GM12878 (cell line): ENCODE measurements around the gene MYCBP2. TPM values are rescaled to one million over a fixed set of nuclear protein-coding genes. Genes with fewer than 3 reads are reported as not detected.

Experiments
- ATAC-seq: fragments of 200-7000 bp; cut with Tn5 transposase; 3 replicates; pipeline ENCODE4 v1.9.1; 2020; ENCODE audit warnings: mild to moderate bottlenecking, moderate library complexity
- BruUV-seq: library from RNA; stranded (reverse); fragments of 400-500 nt; replicated peaks from 2 replicates; lab custom pipeline; 2021; lab: Mats Ljungman, UMichigan
- CTCF ChIA-PET: fragments of 300-600 bp; sonication (Branson Sonifier 250); formaldehyde crosslinking; extraction: SDS; loops from one replicate; lab custom pipeline; 2021; ENCODE audit warnings: inconsistent platforms; lab: Yijun Ruan, JAX
- POLR2A ChIA-PET: fragments of 350-600 bp; formaldehyde crosslinking; extraction: SDS; loops from one replicate; lab custom pipeline; 2021; ENCODE audit warnings: inconsistent platforms; lab: Charles Lee
- RAD21 ChIA-PET: fragments of 300-600 bp; sonication (Branson Sonifier 250); formaldehyde crosslinking; loops from one replicate; lab custom pipeline; 2023; ENCODE audit warnings: antibody characterized with exemption; ENCODE audit not compliant: unreplicated experiment; lab: Charles Lee
- SMC1A ChIA-PET: fragments of 300-600 bp; sonication (Branson Sonifier 250); formaldehyde crosslinking; loops from one replicate; lab custom pipeline; 2023; ENCODE audit not compliant: unreplicated experiment, uncharacterized antibody; lab: Charles Lee
- DNase-seq: peaks from one replicate; pipeline ENCODE4 v3.0.0-alpha.2; 2011; ENCODE audit warnings: low read depth, low spot score
- FAIRE-seq: peaks from 3 replicates; lab custom pipeline; 2011; peaks lifted over from hg19 to GRCh38; lab: Jason Lieb, UNC
- H2AFZ ChIP-seq: 2 replicates; pipeline ENCODE4 v1.6.0; 2011; ENCODE audit warnings: low read depth, low read length, control low read depth; ENCODE audit not compliant: control insufficient read depth
- H3K27ac ChIP-seq: 2 replicates; pipeline ENCODE4 v1.5.1; 2011; ENCODE audit warnings: control low read depth; ENCODE audit not compliant: control insufficient read depth, insufficient read depth
- H3K27me3 ChIP-seq, 2 experiments: replicated peaks in 1 of 2; 2 replicates each; pipeline versions ENCODE4 v1.6.0 to v1.6.1; 2011; ENCODE audit warnings: low read length in 1 of 2; ENCODE audit not compliant: control insufficient read depth in 2 of 2, insufficient read depth in 2 of 2
- H3K36me3 ChIP-seq, 2 experiments: 2 replicates each; pipeline ENCODE4 v1.5.1; 2011; ENCODE audit warnings: low read length in 1 of 2; ENCODE audit not compliant: control insufficient read depth in 2 of 2, insufficient read depth in 2 of 2
- H3K4me1 ChIP-seq: 2 replicates; pipeline ENCODE4 v1.6.1; 2011; ENCODE audit warnings: mild to moderate bottlenecking, low read length, moderate library complexity, mixed read lengths; ENCODE audit not compliant: control insufficient read depth, insufficient read depth
- H3K4me2 ChIP-seq: 2 replicates; pipeline ENCODE4 v1.6.0; 2011; ENCODE audit warnings: control low read depth; ENCODE audit not compliant: control insufficient read depth, insufficient read depth
- H3K4me3 ChIP-seq: fragments of 200-600 bp; sonication (generic); 2 replicates; pipeline ENCODE4 v1.5.1; 2016
- H3K79me2 ChIP-seq: 2 replicates; pipeline ENCODE4 v1.6.0; 2011; ENCODE audit warnings: low read length; ENCODE audit not compliant: control insufficient read depth, insufficient read depth
- H3K9ac ChIP-seq: 2 replicates; pipeline ENCODE4 v1.8.0; 2011; ENCODE audit warnings: low read length, control low read depth, mixed read lengths; ENCODE audit not compliant: control insufficient read depth, insufficient read depth
- H3K9me3 ChIP-seq: replicated peaks from 3 replicates; pipeline ENCODE4 v1.5.1; 2011; ENCODE audit warnings: mild to moderate bottlenecking, low read length; ENCODE audit not compliant: control insufficient read depth, insufficient read depth
- H4K20me1 ChIP-seq: 2 replicates; pipeline ENCODE4 v1.6.0; 2011; ENCODE audit not compliant: control insufficient read depth, insufficient read depth
- ATF2 ChIP-seq: IDR thresholded peaks from 2 replicates; pipeline ENCODE4 v1.6.1; 2012; ENCODE audit warnings: low read length, inconsistent platforms
- BCL11A ChIP-seq: IDR thresholded peaks from 2 replicates; pipeline ENCODE4 v1.6.1; 2011; ENCODE audit warnings: low read depth, low read length
- JUNB ChIP-seq: IDR thresholded peaks from 2 replicates; pipeline ENCODE4 v1.6.1; 2016; ENCODE audit warnings: antibody characterized with exemption, mild to moderate bottlenecking
- MTA2 ChIP-seq: fragments of 450-650 bp; IDR thresholded peaks from 2 replicates; pipeline ENCODE4 v1.6.1; 2016; ENCODE audit warnings: low read depth, mild to moderate bottlenecking, moderate library complexity
- NR2F1 ChIP-seq: fragments of 450-650 bp; conservative IDR thresholded peaks from 2 replicates; pipeline ENCODE4 v1.6.1; 2017; ENCODE audit warnings: mild to moderate bottlenecking
- SIX5 ChIP-seq: IDR thresholded peaks from 2 replicates; pipeline ENCODE4 v1.6.1; 2011; ENCODE audit warnings: mild to moderate bottlenecking, low read depth, low read length, moderate library complexity; ENCODE audit not compliant: severe bottlenecking
- SPI1 ChIP-seq: IDR thresholded peaks from 2 replicates; pipeline ENCODE4 v1.6.1; 2011; ENCODE audit warnings: low read depth, mild to moderate bottlenecking, low read length, moderate library complexity, borderline replicate concordance; ENCODE audit not compliant: insufficient read depth
- WGBS: methylation state at CpG from one replicate; pipeline ENCODE4 v1.1.6; 2016; ENCODE audit warnings: low lambda C conversion rate; ENCODE audit not compliant: insufficient replicate concordance, insufficient coverage; ENCODE audit errors: missing lambda C conversion rate; 5-methylcytosine and 5-hydroxymethylcytosine counted together
- in situ Hi-C: fragments of 300-500 bp; cut with MboI; formaldehyde crosslinking; loops from 9 replicates; pipeline ENCODE4 v1.14.3; 2018; ENCODE audit warnings: mixed read lengths
- intact Hi-C: fragments of 100-400 bp; cut with micrococcal nuclease; formaldehyde crosslinking; loops from one replicate; pipeline ENCODE4 v1.14.2; 2022; ENCODE audit not compliant: unreplicated experiment
- polyA plus RNA-seq, 11 experiments: library from polyadenylated mRNA; depleted of rRNA in 4 of 11; unstranded in 6 of 11; stranded (reverse) in 5 of 11; fragments of >200 nt; fragmentation: Nextera tagmentation in 4 of 11; fragmentation: Illumina TruSeq in 1 of 11; extraction: Ambion mirVana in 4 of 11; extraction: Trizol in 1 of 11; gene quantifications; 1 replicate in 1 of 11; 2 replicates in 10 of 11; pipeline versions ENCODE4 v1.2.1 to v1.2.3, GENCODE V29; 2011 to 2016; ENCODE audit warnings: inconsistent platforms in 2 of 11, missing spikeins in 2 of 11, low read depth in 1 of 11
- total RNA-seq, 4 experiments: library from RNA; depleted of rRNA in 3 of 4; stranded (reverse); fragments of >200 nt in 3 of 4; fragmentation: Illumina TruSeq in 1 of 4; extraction: Trizol in 1 of 4; gene quantifications; 2 replicates each; pipeline versions ENCODE4 v1.2.1 to v1.2.3, GENCODE V29; 2013 to 2021

Gene MYCBP2
- total and polyA plus RNA-seq, 10 of the 15 experiments (the other 5 are each of a cell fraction or from before 2014, with no cell fraction given): 51.9 to 152 (median 98.2) TPM

GRCh38 chr13:77014906-77015685 is 311.8 kb downstream of the MYCBP2 start:
- no peaks in the 10 kb centered on the region for H3K9me3 ChIP-seq
- no peaks in the 10 kb centered on the region for H3K27me3 ChIP-seq
- peak; percentile 68 for ATAC-seq
- H3K4me2 ChIP-seq: no peak overlapping the region
- TF ChIP-seq MTA2 (peak; percentile 83), BCL11A (0 out of 2 replicates have a peak, but pooled peaks have one; percentile 51), JUNB (peak; percentile 61), SPI1 (peak; percentile 41; the same call in 1 of the 2 replicates), SIX5 (no peak), ATF2 (0 out of 2 replicates have a peak, but pooled peaks have one; percentile 33), NR2F1 (no peak)
- no TSS peak for BruUV-seq
- peaks cover 13% of the 10 kb centered on the region for H3K79me2 ChIP-seq
- H3K4me1 ChIP-seq: peaks cover 3% of the 10 kb centered on the region; the same call in 1 of the 2 replicates
- DNase-seq: no peak
- no peak overlapping the region for H2AFZ ChIP-seq
- no peak overlapping the region for H3K4me3 ChIP-seq
- 96% methylated on average over 2 of the region's 2 CpGs for WGBS
- H3K27ac ChIP-seq: no peak overlapping the region
- ChIA-PET CTCF (interaction anchor here (0.6 to 1.9 kb wide), 5 partner anchors 9 to 463 kb away, joined by 3 to 13 read pairs (median 4); no protein-coding TSS in a partner anchor), RAD21 (interaction anchor here (0.7 kb wide), 1 partner anchor 10 kb away, joined by 3 read pairs; no protein-coding TSS in a partner anchor), SMC1A (interaction anchor here (1.9 to 2.0 kb wide), 2 partner anchors 10 to 21 kb away, joined by 5 to 8 read pairs; no protein-coding TSS in a partner anchor), POLR2A (interaction anchor here (0.5 to 1.1 kb wide), 4 partner anchors 9 to 35 kb away, joined by 3 to 8 read pairs (median 4); no protein-coding TSS in a partner anchor)
- no peak overlapping the region for H3K9ac ChIP-seq
- in situ Hi-C loops: loop anchor here (25.0 kb wide), 1 partner anchor 1622 kb away; no protein-coding TSS in a partner anchor
- FAIRE-seq: no peak
- H3K36me3 ChIP-seq: peaks cover 8 to 46% of the 10 kb centered on the region in 2 experiments
- intact Hi-C loops: no loop called here
- no peaks in the 10 kb centered on the region for H4K20me1 ChIP-seq
